GM18867 (cell line): ENCODE data around the gene PATJ.
"Not testable (repeated sequence)": the region's sequence is repeated elsewhere in the genome, so short reads cannot be mapped to it uniquely, and the experiment has no call there.

Experiments used
- ATAC-seq: cut with Tn5 transposase; IDR thresholded peaks from one replicate; pipeline ENCODE4 v1.9.1; 2021; ENCODE audit warnings: mild to moderate bottlenecking, moderate library complexity; ENCODE audit not compliant: unreplicated experiment

The PATJ gene

DNA sequence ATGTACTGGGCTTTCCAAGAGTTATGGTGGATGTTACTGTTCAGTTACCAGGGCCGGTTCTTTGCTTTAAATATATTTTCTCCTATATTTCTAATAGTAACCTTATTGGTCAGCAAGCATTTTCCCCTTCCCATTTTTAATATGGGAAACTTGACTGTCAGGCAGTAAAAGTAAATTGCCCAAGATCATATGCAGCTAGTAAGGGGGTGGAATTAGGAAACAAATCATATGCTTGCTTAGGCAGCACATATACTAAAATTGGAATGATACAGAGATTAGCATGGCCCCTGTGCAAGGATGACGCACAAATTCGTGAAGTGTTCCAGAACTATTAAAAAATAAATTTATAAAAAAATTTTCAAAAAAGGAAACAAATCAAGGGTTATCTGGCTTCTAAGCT is 73.9 kb downstream of the PATJ start:
- ATAC-seq, result no peak

DNA sequence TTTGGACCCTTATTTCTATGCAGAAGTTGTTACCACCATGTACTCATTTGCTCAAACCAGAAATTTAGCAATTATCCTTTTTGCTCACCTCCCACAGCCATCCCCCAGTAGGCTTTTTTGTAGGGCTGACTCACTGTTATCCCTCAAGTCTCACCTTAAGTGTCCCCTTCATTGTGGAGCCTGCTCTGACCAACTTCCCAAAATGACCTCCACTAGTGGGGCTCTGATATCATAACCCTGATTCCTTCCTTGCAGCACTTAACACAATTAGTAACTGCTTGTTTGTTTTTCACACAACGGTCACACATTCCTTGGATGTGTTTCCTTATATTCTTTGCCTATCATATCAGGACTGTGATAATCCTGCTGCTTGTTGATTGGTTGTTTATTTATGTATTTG is 76.7 kb downstream of the PATJ start:
- ATAC-seq, result no peak

DNA sequence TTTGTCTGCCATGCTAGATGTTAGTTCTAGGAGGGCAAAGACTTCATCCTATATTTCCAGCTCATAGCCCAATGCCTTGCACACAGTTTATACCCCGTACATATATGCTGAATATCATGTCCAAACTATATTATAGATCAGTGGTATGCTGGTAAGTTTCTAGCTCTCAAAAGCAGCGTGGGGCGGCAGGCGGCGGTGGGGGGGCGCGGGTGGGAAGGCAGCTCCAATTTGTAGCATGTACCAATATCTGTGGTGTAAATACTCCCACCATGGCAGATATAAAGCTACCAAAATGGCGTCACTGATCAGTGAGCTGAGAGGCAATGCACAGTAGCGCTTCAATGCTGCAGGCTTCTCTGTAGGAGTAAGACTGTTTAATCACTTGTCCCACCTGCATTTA is 77.1 kb downstream of the PATJ start:
- no peak for ATAC-seq

DNA sequence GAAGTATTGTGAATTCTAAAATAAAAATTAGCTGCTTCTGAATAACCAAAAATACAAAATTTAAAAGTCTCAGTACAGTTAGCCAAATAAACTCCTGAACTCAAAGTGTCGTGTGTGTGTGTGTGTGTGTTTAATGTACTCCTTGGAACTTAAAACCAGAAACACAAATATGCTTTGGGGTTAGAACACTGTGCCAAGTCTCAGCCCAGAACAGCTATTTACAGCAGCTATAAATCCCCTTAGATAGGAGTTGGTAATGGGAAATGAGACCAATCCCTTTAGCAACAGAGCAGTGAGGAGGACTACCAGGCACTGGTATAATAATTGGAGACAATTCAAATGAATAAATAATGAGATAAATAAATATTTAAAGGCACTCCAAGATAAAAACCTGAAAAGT is 83.1 kb downstream of the PATJ start:
- no peak for ATAC-seq

DNA sequence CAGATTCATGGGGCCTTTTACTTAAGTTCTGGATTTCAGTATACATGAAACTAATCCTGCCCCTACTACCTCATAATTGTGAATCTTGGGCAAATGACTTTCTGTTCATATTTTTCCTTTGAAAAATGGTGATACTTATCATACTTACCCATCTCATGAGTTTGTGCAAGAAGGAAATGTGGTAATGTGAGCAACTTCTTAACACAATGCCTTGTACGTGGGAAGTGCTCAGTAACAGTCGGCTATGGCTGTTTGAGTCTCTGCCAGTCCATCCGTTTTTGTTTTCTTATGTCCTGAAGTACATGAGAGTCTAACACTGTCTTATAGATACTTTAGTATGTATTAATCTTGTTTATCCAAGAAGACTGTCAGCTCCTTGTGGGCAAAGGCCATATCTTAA is 86.5 kb downstream of the PATJ start:
- ATAC-seq, result no peak

DNA sequence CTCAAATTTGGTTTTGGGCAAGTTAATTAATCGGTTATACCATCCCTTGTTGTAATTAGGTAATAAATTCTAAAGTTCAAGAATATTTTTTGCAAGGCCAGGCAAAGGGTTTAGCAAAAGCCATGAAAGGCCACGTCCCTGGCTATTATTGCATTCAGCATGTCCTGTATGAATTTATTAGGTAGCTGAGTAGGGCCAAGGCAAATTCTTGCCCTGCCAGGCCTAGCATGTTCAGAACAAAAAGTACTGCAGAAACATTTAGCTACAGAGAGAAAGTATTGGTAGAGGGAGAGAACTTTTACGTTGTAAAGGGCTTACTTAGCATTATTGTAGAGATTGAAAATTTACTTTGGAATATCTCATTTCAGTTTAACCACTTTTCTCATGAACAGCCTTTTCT is 94.4 kb downstream of the PATJ start:
- no peak for ATAC-seq

DNA sequence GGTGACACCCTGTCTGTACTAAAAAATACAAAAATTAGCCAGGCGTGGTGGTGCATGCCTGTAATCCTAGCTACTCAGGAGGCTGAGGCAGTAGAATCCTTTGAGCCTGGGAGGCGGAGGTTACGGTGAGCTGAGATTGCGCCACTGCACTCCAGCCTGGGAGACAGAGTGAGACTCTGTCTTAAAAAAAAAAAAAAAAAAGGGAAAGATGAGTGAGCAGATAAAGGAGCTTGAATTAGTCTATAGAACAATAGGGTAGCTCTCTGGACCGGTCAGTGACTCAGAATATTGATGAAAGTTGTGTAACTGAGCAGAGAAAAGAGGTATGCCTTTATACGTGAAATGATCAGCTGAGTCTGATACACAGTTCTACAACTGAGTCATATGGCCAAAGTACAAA is 95.3 kb downstream of the PATJ start:
- not testable (repeated sequence) for ATAC-seq

DNA sequence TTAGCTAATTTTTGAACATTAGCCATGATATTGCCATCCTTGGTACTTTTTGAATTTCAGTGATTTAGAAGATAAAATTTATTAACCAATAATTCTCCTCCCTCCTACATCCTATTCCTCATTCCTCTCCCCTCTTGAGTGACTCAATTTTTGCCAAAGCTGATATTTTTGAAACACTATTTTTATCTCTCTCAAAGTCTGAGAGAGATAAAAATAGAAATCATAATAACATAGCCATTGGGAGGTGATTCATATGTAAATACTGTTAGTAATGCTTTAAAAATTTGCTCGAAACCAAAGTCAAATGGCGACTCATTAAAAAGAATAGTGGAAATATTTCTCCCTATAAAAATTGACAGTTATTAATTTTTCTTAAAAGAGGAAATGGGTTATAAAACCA is 97.4 kb downstream of the PATJ start:
- ATAC-seq, result no peak

DNA sequence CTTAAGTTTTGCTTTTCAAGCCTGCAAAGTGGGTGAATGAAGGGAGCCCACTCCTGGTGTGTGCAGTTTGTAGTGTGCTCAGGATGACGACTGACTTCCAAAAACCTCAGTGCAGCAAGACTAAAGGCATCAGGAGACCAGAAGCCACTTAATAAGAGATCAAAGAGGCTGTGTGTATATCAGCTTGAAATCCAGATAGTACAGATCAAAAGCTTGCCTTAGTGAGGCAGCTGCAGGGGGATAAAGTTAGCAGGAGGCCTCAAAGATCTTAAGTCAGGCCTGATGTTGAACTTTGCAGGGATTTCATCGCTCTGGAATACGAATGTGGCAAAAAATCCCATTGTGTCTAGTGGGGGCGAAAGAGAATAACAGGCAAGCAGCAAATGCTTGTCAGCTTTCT is 99.8 kb downstream of the PATJ start:
- ATAC-seq, result no peak

DNA sequence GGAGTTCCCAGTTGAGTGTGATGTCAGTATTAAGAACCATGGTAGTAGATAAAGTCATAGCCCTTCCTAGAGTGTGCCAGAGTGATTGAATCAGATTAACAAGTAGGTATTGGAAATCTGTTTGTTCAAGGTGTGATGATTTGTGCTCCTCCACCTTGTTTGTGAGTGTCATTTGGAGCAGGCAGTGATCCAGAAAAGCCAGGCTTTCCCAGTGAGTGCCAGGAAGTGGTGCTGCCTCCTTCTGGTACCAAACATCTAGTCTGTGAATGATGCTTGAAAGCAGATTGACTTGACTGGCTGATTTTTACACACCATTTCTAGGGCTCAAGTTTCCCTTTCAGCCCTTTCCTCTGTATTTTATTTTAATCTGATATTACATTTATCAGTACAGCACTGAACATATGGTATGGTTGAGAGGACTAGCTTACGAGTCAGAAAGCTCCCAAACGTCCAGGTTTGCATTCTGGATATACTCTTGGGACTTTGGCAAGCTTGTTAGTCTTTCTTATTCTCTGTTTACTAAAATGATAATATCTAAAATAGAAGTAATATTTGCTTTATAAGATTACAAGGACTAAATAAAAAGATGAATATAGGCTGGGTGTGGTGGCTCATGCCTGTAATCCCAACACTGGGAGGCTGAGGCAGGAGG is 100.7 kb downstream of the PATJ start:
- no peak for ATAC-seq

DNA sequence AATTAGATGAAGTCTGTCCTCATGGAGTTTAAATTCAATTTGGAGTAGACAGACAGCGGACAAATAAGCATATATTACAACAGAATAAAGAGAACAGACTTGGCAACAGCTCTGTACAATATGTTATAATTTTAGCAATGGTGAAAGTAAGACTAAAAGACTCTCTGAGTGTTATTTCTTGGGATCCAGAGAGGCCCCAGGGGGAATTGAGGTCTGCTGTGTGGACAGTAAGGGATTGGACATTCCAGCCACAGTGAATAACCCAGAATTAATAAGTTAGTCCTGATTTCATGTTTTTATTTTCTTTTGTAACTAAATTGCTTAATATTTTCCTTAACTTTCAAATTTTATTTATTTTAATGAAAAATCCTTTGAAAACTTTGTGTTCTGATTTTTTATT is 101.7 kb downstream of the PATJ start:
- ATAC-seq, result no peak

DNA sequence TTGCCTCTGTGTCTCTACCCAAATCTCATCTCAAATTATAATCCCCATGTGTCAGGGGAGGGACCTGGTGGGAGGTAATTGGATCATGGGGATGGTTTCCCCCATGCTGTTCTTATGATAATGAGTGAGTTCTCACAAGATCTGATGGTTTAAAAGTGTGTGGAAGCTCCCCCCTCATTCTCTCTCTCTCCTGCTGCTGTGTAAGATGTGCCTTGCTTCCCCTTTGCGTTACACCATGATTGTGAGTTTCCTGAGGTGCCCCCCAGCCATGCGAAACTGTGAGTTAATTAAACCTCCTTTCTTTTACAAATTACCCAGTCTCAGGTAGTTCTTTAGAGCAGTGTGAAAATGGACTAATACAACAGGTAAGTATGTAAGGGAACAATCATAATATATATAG is 102.4 kb downstream of the PATJ start:
- not testable (repeated sequence) for ATAC-seq

DNA sequence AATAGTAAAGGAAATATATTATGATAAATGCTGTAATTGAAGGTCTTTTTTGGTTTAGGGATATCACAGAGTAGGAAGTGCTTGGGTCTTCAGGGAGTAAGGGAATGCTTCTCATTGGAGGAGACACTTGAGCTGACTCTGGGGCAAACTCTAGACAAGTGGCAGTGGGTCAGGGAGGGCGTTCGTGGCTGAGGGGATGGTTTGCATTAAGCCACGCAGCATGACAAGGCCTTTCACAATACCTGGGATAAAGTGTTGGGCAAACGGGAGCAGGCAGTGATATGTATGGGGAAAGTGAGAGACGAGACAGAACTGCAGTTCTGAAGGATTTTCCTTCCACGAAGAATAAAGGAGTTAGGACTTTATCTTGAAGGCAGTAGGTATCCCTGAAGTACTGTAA is 109.0 kb downstream of the PATJ start:
- no peak for ATAC-seq

DNA sequence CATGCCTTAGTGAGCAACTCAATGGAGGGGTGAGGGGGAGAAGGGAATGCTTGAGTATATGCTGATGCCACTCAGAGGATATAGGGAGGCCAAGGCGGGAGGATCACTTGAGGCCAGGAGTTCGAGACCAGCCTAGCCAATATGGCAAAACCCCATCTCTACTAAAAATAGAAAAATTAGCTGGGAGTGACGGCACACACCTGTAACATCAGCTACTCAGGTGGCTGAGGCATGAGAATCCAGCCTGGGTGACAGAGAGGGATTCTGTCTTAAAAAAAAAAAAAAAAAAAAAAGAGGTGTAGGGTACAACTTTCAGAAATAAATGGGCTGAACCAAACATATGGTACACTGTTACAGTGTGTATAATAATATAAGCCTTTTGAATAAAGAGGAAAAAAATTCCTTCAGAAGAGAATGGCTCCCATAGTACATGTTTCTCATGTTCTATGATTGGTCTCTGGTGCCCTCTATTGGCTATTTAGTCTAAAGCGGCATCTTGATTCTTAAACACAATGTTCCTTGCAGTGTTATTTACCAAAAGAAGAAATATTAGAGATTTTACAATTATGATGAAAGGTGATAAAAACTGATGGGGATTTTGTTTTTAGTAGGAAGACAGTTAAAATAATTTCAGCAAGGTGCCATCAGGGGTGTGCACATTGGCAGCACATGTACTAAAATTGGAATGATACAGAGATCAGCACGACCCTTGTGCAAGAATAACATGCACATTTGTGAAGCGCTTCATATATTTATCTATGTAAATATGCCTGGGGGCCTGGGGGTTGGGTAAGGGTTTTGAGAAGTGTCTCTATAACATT is 109.8 kb downstream of the PATJ start:
- ATAC-seq, result peak; percentile 70

DNA sequence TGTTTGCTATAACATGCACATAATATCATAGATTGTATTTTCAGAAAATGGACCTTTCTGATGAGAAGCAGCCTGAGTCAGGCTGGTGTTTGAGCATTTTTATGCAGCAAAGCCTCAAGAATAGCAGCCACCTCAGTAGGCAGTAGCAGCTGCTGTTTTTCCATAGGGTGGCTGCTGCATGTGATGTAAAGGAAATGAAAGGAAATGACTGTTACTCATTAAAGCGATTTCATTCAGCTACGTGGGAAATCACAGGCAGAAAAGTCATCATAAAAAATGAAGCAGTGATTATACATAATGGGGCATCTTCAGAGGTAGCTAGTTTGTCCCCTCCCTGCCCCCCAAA is 110.4 kb downstream of the PATJ start:
- ATAC-seq, result no peak

DNA sequence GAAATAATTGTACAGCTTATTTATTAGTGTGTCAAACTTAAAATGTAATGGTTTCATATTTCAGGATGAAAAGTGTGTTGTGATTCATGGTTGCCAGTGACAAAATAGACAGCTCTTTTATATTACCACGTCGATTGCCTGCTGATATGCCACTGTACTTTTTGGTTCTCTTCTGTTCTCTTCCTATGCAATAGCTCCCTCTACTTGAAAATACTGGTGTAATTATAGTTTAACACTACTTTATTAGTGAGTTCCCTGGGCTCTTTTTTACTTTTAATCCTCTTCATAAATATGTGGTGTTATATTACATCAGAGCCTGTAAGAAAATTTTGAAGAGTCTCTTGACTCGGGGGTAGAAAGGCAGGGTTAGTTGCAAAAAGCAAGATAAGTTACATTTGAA is 111.3 kb downstream of the PATJ start:
- ATAC-seq, result no peak

DNA sequence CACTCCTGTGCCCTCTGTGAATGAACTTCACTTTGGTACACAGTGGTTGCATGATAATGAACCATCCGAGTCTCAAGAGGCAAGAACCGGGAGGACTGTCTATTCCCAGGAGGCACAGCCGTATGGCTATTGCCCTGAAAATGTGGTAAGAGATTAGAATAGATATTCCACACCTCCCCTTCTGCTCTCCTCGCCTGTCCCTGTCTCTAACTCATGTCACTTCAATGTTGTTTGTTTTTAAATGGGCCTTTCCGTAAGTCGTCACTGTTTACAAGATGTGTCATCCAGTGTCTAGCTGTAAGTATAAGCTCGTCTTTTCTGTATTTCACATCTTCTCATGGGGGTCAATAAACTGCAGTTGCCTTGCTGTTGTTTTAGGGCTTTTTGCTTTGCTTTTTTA is 122.2 kb downstream of the PATJ start:
- no peak for ATAC-seq

DNA sequence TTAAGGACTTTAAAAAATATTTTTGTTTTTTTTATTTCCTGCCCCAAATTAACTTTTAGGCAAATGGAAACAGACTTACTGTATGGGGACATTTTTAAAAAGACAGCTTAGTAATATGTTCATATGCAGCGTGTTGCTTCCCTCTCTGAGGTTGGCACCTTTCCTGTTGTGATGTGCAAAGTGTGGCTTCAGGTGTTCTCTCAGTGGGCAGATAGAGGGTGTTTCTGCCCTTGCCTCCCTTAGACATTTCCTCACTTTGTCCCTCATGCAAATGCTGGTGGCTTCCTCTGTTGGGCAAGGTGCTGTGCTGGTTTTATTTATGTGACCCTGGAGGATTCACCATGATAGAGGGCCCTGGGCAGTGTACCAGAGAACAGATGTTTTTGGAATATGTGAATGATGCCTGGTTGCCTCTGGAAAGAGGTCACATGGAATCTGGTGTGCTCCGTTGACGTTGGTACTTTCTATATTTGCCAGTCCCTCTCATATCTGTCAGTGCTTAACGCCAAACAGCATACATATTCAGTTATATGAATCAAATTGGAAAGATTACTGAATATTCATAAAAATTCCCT is 123.5 kb downstream of the PATJ start:
- ATAC-seq, result peak; percentile 96

DNA sequence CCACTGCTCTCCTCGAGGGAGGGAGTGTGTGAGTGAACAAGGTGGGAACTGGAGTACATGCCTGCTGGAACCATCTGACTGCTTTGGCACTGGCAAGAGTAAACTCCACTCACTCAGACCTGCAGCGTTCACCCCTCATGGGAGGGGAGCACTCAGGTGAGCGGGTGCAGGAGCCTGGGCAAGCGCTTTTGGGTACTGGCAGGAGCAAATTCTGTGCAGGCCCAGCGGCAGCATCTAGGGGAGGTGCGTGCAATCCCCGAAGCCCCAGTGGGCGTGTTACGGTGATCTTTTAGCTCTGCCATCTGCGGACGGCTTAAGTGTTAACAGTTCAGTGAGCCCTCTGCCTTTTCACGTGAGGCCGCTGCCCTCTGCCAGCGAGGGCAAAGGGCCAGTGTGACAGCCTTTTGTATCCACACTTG is 127.4 kb downstream of the PATJ start:
- no peak for ATAC-seq

DNA sequence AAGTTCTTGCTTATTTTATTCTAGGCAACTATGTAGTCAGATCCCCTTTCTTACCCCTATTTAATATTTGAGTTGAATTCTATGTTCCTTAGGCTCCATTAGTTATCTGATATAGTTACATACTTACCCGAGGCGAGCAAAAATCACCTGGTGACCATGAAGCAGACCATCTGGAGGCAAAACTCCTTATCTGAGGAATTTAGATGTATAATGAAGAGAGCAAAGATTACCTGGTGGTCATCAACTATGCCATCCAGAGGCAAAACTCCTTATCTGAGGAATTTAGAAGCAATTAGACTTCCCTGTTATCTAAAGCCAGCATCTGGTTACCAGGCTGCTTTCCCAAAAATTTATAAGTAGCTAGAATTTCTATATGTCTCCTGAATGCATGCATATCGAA is 129.9 kb downstream of the PATJ start:
- ATAC-seq, result no peak

DNA sequence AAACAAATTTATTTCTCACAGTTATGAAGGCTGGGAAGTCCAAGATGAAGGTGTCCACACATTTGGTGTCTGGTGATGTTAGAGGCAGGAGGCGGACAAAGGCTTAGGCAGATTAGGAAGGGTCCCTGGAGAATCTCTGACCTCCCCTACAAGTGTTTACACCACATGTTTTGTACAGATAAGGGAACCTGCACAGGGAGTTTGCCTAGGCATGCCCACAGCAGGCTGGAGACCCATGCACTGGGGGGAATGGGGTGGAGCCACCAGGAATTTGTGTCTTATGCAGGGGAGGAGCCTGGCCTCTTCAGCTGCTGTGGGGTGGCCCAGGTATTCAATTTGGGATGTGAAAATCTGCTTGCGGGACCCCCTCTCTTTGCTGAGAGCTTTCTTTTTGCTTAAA is 131.3 kb downstream of the PATJ start:
- no peak for ATAC-seq

DNA sequence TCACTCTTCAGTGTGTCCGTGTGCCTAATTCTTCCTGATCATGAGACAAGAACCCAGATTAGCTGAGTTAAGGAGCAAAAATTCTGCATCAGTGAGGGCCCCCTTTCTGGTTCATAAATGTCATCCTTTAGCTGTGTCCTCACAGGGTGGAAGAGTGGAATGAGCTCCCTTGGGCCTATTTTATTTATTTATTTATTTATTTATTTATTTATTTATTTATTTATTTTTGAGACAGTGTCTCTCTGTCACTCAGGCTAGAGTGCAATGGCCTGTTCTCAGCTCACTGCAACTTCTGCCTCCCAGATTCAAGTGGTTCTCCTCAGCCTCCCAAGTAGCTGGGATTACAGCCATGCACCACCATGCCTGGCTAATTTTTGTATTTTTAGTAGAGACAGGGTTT is 131.7 kb downstream of the PATJ start:
- ATAC-seq, result no peak
